DND-41 (cell line): ENCODE measurements around the gene ZBTB8B.
"Not testable (repeated sequence)": the region's sequence is repeated elsewhere in the genome, so short reads cannot be mapped to it uniquely, and the experiment has no call there.

Source experiments
- ATAC-seq: fragments of 200-7000 bp; cut with Tn5 transposase; 3 replicates; pipeline ENCODE4 v1.9.1; 2021; ENCODE audit warnings: low read depth; ENCODE audit not compliant: insufficient read depth
- DNase-seq: peaks from one replicate; pipeline ENCODE4 v3.0.0-alpha.2; 2020
- H2AFZ ChIP-seq: 2 replicates; pipeline ENCODE4 v1.6.0; 2012; ENCODE audit warnings: low read depth, low read length
- H3K27ac ChIP-seq: 2 replicates; pipeline ENCODE4 v1.5.1; 2012; ENCODE audit warnings: low read length, inconsistent platforms
- H3K27me3 ChIP-seq: fragments of 200-600 bp; sonication (generic); 2 replicates; pipeline ENCODE4 v1.6.0; 2012; ENCODE audit warnings: low read length, mild to moderate bottlenecking, inconsistent platforms; ENCODE audit not compliant: insufficient read depth, poor library complexity
- H3K36me3 ChIP-seq: 2 replicates; pipeline ENCODE4 v1.5.1; 2012; ENCODE audit warnings: low read length, inconsistent platforms; ENCODE audit not compliant: insufficient read depth
- H3K4me1 ChIP-seq: 2 replicates; pipeline ENCODE4 v1.5.1; 2012; ENCODE audit warnings: mild to moderate bottlenecking, low read length; ENCODE audit not compliant: insufficient read depth
- H3K4me2 ChIP-seq: 2 replicates; pipeline ENCODE4 v1.6.0; 2012; ENCODE audit warnings: mild to moderate bottlenecking, moderate library complexity, low read length, inconsistent platforms; ENCODE audit not compliant: insufficient read depth
- H3K4me3 ChIP-seq, 2 experiments: fragments of 200-600 bp in 1 of 2; shearing (Covaris generic) in 1 of 2; 2 replicates each; pipeline ENCODE4 v1.5.1; 2012 to 2016; ENCODE audit warnings: inconsistent platforms in 2 of 2, low read length in 2 of 2, mild to moderate bottlenecking in 2 of 2, low read depth in 1 of 2, moderate library complexity in 1 of 2
- H3K79me2 ChIP-seq: 2 replicates; pipeline ENCODE4 v1.6.0; 2012; ENCODE audit warnings: low read length, inconsistent platforms; ENCODE audit not compliant: insufficient read depth
- H3K9ac ChIP-seq: 2 replicates; pipeline ENCODE4 v1.6.0; 2012; ENCODE audit warnings: low read depth, mild to moderate bottlenecking, inconsistent platforms, low read length, moderate library complexity
- H3K9me3 ChIP-seq: 2 replicates; pipeline ENCODE4 v1.5.1; 2012; ENCODE audit warnings: low read length, moderate library complexity, mild to moderate bottlenecking, inconsistent platforms; ENCODE audit not compliant: insufficient read depth, severe bottlenecking
- H4K20me1 ChIP-seq: 2 replicates; pipeline ENCODE4 v1.6.0; 2012; ENCODE audit warnings: low read length; ENCODE audit not compliant: insufficient read depth
- CTCF ChIP-seq: IDR thresholded peaks from 2 replicates; pipeline ENCODE4 v1.5.1; 2012; ENCODE audit warnings: borderline replicate concordance, low read length, moderate library complexity, mild to moderate bottlenecking; ENCODE audit not compliant: poor library complexity, severe bottlenecking; ENCODE audit errors: extremely low read depth
- EZH2 ChIP-seq: IDR thresholded peaks from 3 replicates; pipeline ENCODE4 v1.6.1; 2012; ENCODE audit warnings: borderline replicate concordance, low read depth, mild to moderate bottlenecking, moderate library complexity, low read length, inconsistent platforms; ENCODE audit not compliant: severe bottlenecking

The ZBTB8B gene

DNA sequence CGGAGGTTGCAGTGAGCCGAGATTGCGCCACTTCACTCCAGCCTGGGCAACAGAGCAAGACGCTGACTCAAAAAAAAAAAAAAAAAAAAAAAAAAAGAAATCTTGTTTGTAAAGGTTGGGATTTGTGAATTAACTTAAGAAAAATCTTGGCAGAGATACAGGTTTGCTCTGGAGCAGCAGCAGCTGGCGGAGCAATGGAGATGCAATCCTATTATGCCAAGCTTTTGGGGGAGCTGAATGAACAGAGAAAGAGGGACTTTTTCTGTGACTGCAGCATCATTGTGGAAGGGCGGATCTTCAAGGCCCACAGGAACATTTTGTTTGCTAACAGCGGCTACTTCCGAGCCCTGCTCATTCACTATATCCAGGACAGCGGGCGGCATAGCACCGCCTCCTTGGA, 5.6 kb downstream of the ZBTB8B start:
- H3K9me3 ChIP-seq, result no peaks in the 10 kb centered on the region
- H3K4me3 ChIP-seq, result no peak overlapping the region
- H2AFZ ChIP-seq, result no peak overlapping the region
- peaks cover 4% of the 10 kb centered on the region for H3K27me3 ChIP-seq
- H3K79me2 ChIP-seq, result no peaks in the 10 kb centered on the region
- TF ChIP-seq EZH2 (no peak), CTCF (no peak)
- no peak overlapping the region for H3K27ac ChIP-seq
- no peak for DNase-seq
- no peaks in the 10 kb centered on the region for H3K36me3 ChIP-seq
- H3K9ac ChIP-seq, result no peak overlapping the region
- no peak for ATAC-seq
- no peaks in the 10 kb centered on the region for H3K4me1 ChIP-seq
- no peaks in the 10 kb centered on the region for H4K20me1 ChIP-seq
- H3K4me2 ChIP-seq, result no peak overlapping the region

DNA sequence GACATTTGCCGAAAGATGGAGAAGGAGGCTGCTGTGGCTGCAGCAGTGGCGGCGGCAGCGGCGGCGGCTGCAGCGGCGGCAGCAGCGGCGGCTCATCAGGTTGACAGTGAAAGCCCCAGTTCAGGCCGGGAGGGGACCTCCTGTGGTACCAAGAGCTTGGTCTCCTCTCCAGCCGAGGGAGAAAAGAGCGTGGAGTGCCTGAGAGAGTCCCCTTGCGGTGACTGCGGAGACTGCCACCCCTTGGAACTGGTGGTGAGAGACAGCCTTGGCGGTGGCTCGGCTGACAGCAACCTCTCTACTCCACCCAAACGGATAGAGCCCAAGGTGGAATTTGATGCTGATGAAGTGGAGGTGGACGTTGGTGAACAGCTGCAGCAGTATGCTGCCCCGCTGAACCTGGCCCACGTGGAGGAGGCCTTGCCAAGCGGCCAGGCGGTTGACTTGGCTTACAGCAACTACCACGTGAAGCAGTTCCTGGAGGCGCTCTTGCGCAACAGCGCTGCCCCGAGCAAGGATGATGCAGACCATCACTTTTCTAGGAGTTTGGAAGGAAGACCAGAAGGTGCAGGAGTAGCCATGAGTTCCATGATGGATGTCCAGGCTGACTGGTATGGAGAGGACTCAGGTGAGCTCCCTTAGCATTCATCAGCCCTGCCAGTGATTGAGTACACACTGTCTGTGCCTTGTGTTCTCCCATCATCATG, 6.3 kb downstream of the ZBTB8B start:
- DNase-seq (no peak), ATAC-seq (no peak)
- Histone ChIP-seq H3K9ac (no peak overlapping the region), H3K4me1 (no peaks in the 10 kb centered on the region), H4K20me1 (no peaks in the 10 kb centered on the region), H3K9me3 (no peaks in the 10 kb centered on the region), H3K79me2 (no peaks in the 10 kb centered on the region), H2AFZ (no peak overlapping the region), H3K27ac (no peak overlapping the region), H3K27me3 (peaks cover 2% of the 10 kb centered on the region), H3K36me3 (no peaks in the 10 kb centered on the region), H3K4me3 (no peak overlapping the region), H3K4me2 (no peak overlapping the region)
- TF ChIP-seq EZH2 (no peak), CTCF (no peak)

- no peak overlapping the region for H3K27ac ChIP-seq
- no peaks in the 10 kb centered on the region for H3K27me3 ChIP-seq
- H3K4me3 ChIP-seq, result no peak overlapping the region
- no peak for TF ChIP-seq EZH2
- TF ChIP-seq CTCF, result no peak
- no peak for DNase-seq
- no peak overlapping the region for H3K9ac ChIP-seq
- H2AFZ ChIP-seq, result no peak overlapping the region
- no peaks in the 10 kb centered on the region for H3K79me2 ChIP-seq
- no peak overlapping the region for H3K4me2 ChIP-seq
- H4K20me1 ChIP-seq, result no peaks in the 10 kb centered on the region
- no peaks in the 10 kb centered on the region for H3K9me3 ChIP-seq
- no peaks in the 10 kb centered on the region for H3K36me3 ChIP-seq
- H3K4me1 ChIP-seq, result no peaks in the 10 kb centered on the region
- ATAC-seq, result no peak
These were observed 7.0 kb downstream of the ZBTB8B start for GRCh38 chr1:32471695-32472362.

GRCh38 chr1:32472966-32473365, 8.1 kb downstream of the ZBTB8B start:
- ATAC-seq, DNase-seq, H2AFZ ChIP-seq, H3K36me3 ChIP-seq, H3K9me3 ChIP-seq, H3K27ac ChIP-seq, H3K4me1 ChIP-seq, H3K4me3 ChIP-seq, H3K4me2 ChIP-seq, H3K9ac ChIP-seq, H3K79me2 ChIP-seq, H4K20me1 ChIP-seq, H3K27me3 ChIP-seq: not testable (repeated sequence)
